K562 (cell line): ENCODE data around the gene WAS. TPM values are rescaled to one million over a fixed set of nuclear protein-coding genes. Genes with fewer than 3 reads are reported as not detected.
A peak's percentile ranks its signal among the peaks of the same experiment; 100 is the strongest.

Experiments used
- ATAC-seq: fragments of 200-7000 bp; cut with Tn5 transposase; 3 replicates; pipeline ENCODE4 v1.9.1; 2020; ENCODE audit warnings: moderate library complexity
- Bru-seq: library from RNA; stranded (reverse); fragments of 400-500 nt; gene quantifications from one replicate; lab custom pipeline; 2021; lab: Mats Ljungman, UMichigan
- BruChase-seq, 2 experiments: library from RNA; stranded (reverse); fragments of 400-500 nt; gene quantifications; one replicate each; lab custom pipeline; 2021; lab: Mats Ljungman, UMichigan
- BruUV-seq: library from RNA; stranded (reverse); fragments of 400-500 nt; replicated peaks from 2 replicates; lab custom pipeline; 2021; lab: Mats Ljungman, UMichigan
- CTCF ChIA-PET: fragments of 300-600 bp; formaldehyde crosslinking; extraction: SDS; loops from one replicate; lab custom pipeline; 2021; ENCODE audit warnings: low intra/inter-chr PET ratio; lab: Yijun Ruan, JAX
- POLR2A ChIA-PET: fragments of 300-600, 350-650 bp; sonication (Branson Sonifier 250); formaldehyde crosslinking; extraction: SDS; loops from one replicate; lab custom pipeline; 2021; ENCODE audit warnings: antibody characterized with exemption, inconsistent platforms; lab: Yijun Ruan, JAX
- DNase-seq, 4 experiments: peaks; one replicate each; pipeline versions ENCODE4 v3.0.0 to v3.0.0-alpha.2; 2011 to 2018; ENCODE audit warnings: low spot score in 3 of 4, mixed read lengths in 3 of 4; ENCODE audit errors: extremely low read depth in 1 of 4
- FAIRE-seq: peaks from 2 replicates; lab custom pipeline; 2011; peaks lifted over from hg19 to GRCh38; lab: Jason Lieb, UNC
- H2AFZ ChIP-seq: 2 replicates; pipeline ENCODE4 v1.6.0; 2011; ENCODE audit warnings: low read depth, low read length, control low read depth, inconsistent platforms
- H3K27ac ChIP-seq: fragments of 200-600 bp; 3 replicates; pipeline ENCODE4 v1.8.0; 2011; ENCODE audit warnings: low read depth, mild to moderate bottlenecking, control low read depth, inconsistent platforms, low read length, moderate library complexity, mixed read lengths; ENCODE audit errors: extremely low read depth
- H3K27me3 ChIP-seq, 2 experiments: fragments of 300-600 bp in 1 of 2; 2 replicates in 1 of 2; 3 replicates in 1 of 2; pipeline versions ENCODE4 v1.6.0 to v1.8.0; 2011; ENCODE audit warnings: inconsistent platforms in 2 of 2, low read length in 2 of 2, mild to moderate bottlenecking in 1 of 2, mixed read lengths in 1 of 2, moderate library complexity in 1 of 2; ENCODE audit not compliant: control insufficient read depth in 2 of 2, insufficient read depth in 2 of 2
- H3K36me3 ChIP-seq: fragments of 300-600 bp; 3 replicates; pipeline ENCODE4 v1.8.0; 2011; ENCODE audit warnings: mild to moderate bottlenecking, low read length, inconsistent platforms; ENCODE audit not compliant: control insufficient read depth, insufficient read depth
- H3K4me1 ChIP-seq, 2 experiments: fragments of 200-600 bp in 1 of 2; replicated peaks in 1 of 2; 2 replicates in 1 of 2; 3 replicates in 1 of 2; pipeline versions ENCODE4 v1.5.1 to v1.8.0; 2011; ENCODE audit warnings: inconsistent platforms in 2 of 2, low read length in 2 of 2, mild to moderate bottlenecking in 1 of 2, mixed read lengths in 1 of 2, moderate library complexity in 1 of 2; ENCODE audit not compliant: control insufficient read depth in 2 of 2, insufficient read depth in 2 of 2
- H3K4me2 ChIP-seq: 2 replicates; pipeline ENCODE4 v1.6.1; 2011; ENCODE audit warnings: low read length, control low read depth, inconsistent platforms, mixed read lengths; ENCODE audit not compliant: insufficient read depth
- H3K4me3 ChIP-seq: fragments of 200-600 bp; sonication (generic), shearing (Covaris generic); 2 replicates; pipeline ENCODE4 v1.5.1; 2016; ENCODE audit warnings: control low read depth, inconsistent platforms
- H3K79me2 ChIP-seq: fragments of 200-600 bp; 3 replicates; pipeline ENCODE4 v1.8.0; 2011; ENCODE audit warnings: low read length, inconsistent platforms; ENCODE audit not compliant: control insufficient read depth, insufficient read depth
- H3K9ac ChIP-seq, 2 experiments: 2 replicates each; pipeline versions ENCODE4 v1.6.0 to v1.6.1; 2011; ENCODE audit warnings: low read depth in 2 of 2, low read length in 2 of 2, control low read depth in 1 of 2, inconsistent platforms in 1 of 2, mild to moderate bottlenecking in 1 of 2, mixed read lengths in 1 of 2; ENCODE audit not compliant: insufficient read depth in 1 of 2
- H3K9me1 ChIP-seq: one replicate; pipeline ENCODE4 v1.6.0; 2011; ENCODE audit warnings: inconsistent platforms, mild to moderate bottlenecking, low read length, moderate library complexity; ENCODE audit not compliant: control insufficient read depth, insufficient read depth
- H3K9me3 ChIP-seq: replicated peaks from 2 replicates; pipeline ENCODE4 v1.5.1; 2011; ENCODE audit warnings: low read depth, low read length, inconsistent platforms; ENCODE audit not compliant: control insufficient read depth, insufficient read depth
- H4K20me1 ChIP-seq: replicated peaks from 2 replicates; pipeline ENCODE4 v1.6.1; 2011; ENCODE audit warnings: low read length, inconsistent platforms, mixed read lengths; ENCODE audit not compliant: control insufficient read depth, insufficient read depth
- NR2C2 ChIP-seq, 2 experiments: fragments of 200-800 bp in 1 of 2; sonication (Bioruptor generic) in 1 of 2; sonication (generic) in 1 of 2; formaldehyde crosslinking in 1 of 2; IDR thresholded peaks; 2 replicates each; pipeline versions ENCODE4 v1.6.1 to v1.8.0; 2016 to 2022; ENCODE audit warnings: mild to moderate bottlenecking in 1 of 2, missing compliant biosample characterization in 1 of 2, missing genetic modification characterization in 1 of 2, missing genetic modification reagents in 1 of 2
- PHF8 ChIP-seq: fragments of 200-600 bp; sonication (generic); IDR thresholded peaks from 2 replicates; pipeline ENCODE4 v1.6.1; 2012; ENCODE audit warnings: mixed run types, mild to moderate bottlenecking, inconsistent platforms, low read length, moderate library complexity, borderline replicate concordance
- ZFP36 ChIP-seq: fragments of 150-350 bp; IDR thresholded peaks from 2 replicates; pipeline ENCODE4 v1.6.1; 2018; ENCODE audit warnings: low read length, low read depth; ENCODE audit not compliant: partially characterized antibody
- ZNF41 ChIP-seq: fragments of 250-450 bp; sonication (Bioruptor Pico); conservative IDR thresholded peaks from 2 replicates; pipeline ENCODE4 v1.4.0; 2020; ENCODE audit warnings: mild to moderate bottlenecking
- WGBS: fragments of 100-300 bp; shearing (Covaris generic); methylation state at CpG from one replicate; pipeline ENCODE4 v1.1.6; 2016; ENCODE audit warnings: low coverage, mixed read lengths; ENCODE audit not compliant: insufficient coverage; ENCODE audit errors: missing lambda C conversion rate; 5-methylcytosine and 5-hydroxymethylcytosine counted together
- in situ Hi-C: fragments of 300-500 bp; cut with MboI; formaldehyde crosslinking; loops from 4 replicates; pipeline ENCODE4 v1.15.0; 2018; ENCODE audit warnings: inconsistent platforms, mixed read lengths
- intact Hi-C: fragments of 100-400 bp; cut with micrococcal nuclease; formaldehyde crosslinking; loops from 2 replicates; pipeline ENCODE4 v1.14.2; 2022
- long read RNA-seq, 3 experiments: library from polyadenylated mRNA in 2 of 3; library from RNA in 1 of 3; unstranded in 2 of 3; stranded (forward) in 1 of 3; transcript quantifications; one replicate each; pipeline ENCODE4 v2.0.0, GENCODE V29; 2019 to 2022
- polyA minus RNA-seq, 3 experiments: library from RNA; depleted of rRNA, polyadenylated mRNA; stranded (reverse); fragments of >200 nt; gene quantifications; 2 replicates each; pipeline ENCODE4 v1.2.3, GENCODE V29; 2011
- polyA plus RNA-seq, 8 experiments: library from polyadenylated mRNA; depleted of rRNA in 4 of 8; stranded (reverse) in 5 of 8; unstranded in 3 of 8; fragments of >200 nt; fragmentation: Nextera tagmentation in 2 of 8; fragmentation: Illumina TruSeq in 1 of 8; extraction: Ambion mirVana in 2 of 8; extraction: Trizol in 1 of 8; gene quantifications; 2 replicates each; pipeline versions ENCODE4 v1.2.1 to v1.2.3, GENCODE V29; 2011 to 2014; ENCODE audit warnings: inconsistent platforms in 1 of 8, missing spikeins in 1 of 8
- total RNA-seq, 7 experiments: library from RNA; depleted of rRNA in 6 of 7; stranded (reverse); fragments of >200 nt in 6 of 7; fragmentation: Illumina TruSeq in 2 of 7; extraction: Trizol in 2 of 7; gene quantifications; 2 replicates each; pipeline versions ENCODE4 v1.2.1 to v1.2.3, GENCODE V29; 2011 to 2021; ENCODE audit warnings: low replicate concordance in 1 of 7
- TF ChIP-seq, protein P1 (sequence below), 3 experiments: fragments of 200-800 bp in 1 of 3; fragments of 250-450 bp in 1 of 3; fragments of 450-650 bp in 1 of 3; sonication (Bioruptor Pico) in 1 of 3; sonication (Bioruptor generic) in 1 of 3; formaldehyde crosslinking in 1 of 3; IDR thresholded peaks; 2 replicates each; pipeline versions ENCODE4 v1.6.1 to v1.8.0; 2016 to 2022; ENCODE audit warnings: mild to moderate bottlenecking in 2 of 3, missing genetic modification characterization in 2 of 3, missing compliant biosample characterization in 1 of 3, moderate library complexity in 1 of 3
- TF ChIP-seq, protein P2 (sequence below): fragments of 450-650 bp; formaldehyde crosslinking; IDR thresholded peaks from 2 replicates; pipeline ENCODE4 v1.4.0; 2020; ENCODE audit warnings: mild to moderate bottlenecking

WAS gene
- 0.72 and 3.4 TPM in 2 replicates for total RNA-seq (2011; cell fraction: chromatin; rRNA removed; ENCODE audit: low replicate concordance)
- total RNA-seq (2011; cell fraction: nucleolus; rRNA removed) = 2.2 and 2.8 TPM in 2 replicates
- total RNA-seq (2011; cell fraction: nucleoplasm; rRNA removed) = 0.95 and 3.4 TPM in 2 replicates
- total RNA-seq (2014; rRNA removed) = 8.8 and 9.7 TPM in 2 replicates
- 2.4 and 2.9 TPM in 2 replicates for total RNA-seq (2014; rRNA removed; fragmentation: Illumina TruSeq; extraction: Trizol)
- 5.9 and 7.9 TPM in 2 replicates for total RNA-seq (2015; rRNA removed; fragmentation: Illumina TruSeq; extraction: Trizol)
- 10.8 and 15.7 TPM in 2 replicates for total RNA-seq (2021)
- polyA plus RNA-seq (2011; rRNA removed) = 1.2 and 20.4 TPM in 2 replicates
- polyA plus RNA-seq (2011; cell fraction: cytosol; rRNA removed) = 2.1 and 14.4 TPM in 2 replicates
- polyA plus RNA-seq (2011; cell fraction: nucleus; rRNA removed) = 8.1 and 32.0 TPM in 2 replicates
- polyA plus RNA-seq (2012) = 15.0 and 38.9 TPM in 2 replicates
- polyA plus RNA-seq (2014; fragmentation: Illumina TruSeq; extraction: Trizol) = 16.1 and 17.7 TPM in 2 replicates
- under 1 TPM; 0.11 to 0.25 TPM for polyA plus RNA-seq (2014; fragmentation: Nextera tagmentation; extraction: Ambion mirVana)
- polyA plus RNA-seq (2014; rRNA removed) = 3.8 and 4.3 TPM in 2 replicates
- polyA minus RNA-seq (2011; rRNA and poly(A)+ RNA removed) = 1.6 and 7.1 TPM in 2 replicates
- 4.1 and 34.6 TPM in 2 replicates for polyA minus RNA-seq (2011; cell fraction: cytosol; rRNA and poly(A)+ RNA removed)
- 2.3 and 18.2 TPM in 2 replicates for polyA minus RNA-seq (2011; cell fraction: nucleus; rRNA and poly(A)+ RNA removed)
- Bru-seq, nascent RNA = percentile 54 among the genes with signal in this experiment
- BruChase-seq, experiment 1, labeled RNA remaining after a 2-hour chase = percentile 49 among the genes with signal in this experiment
- percentile 55 among the genes with signal in this experiment for BruChase-seq, experiment 2, labeled RNA remaining after a 6-hour chase
- long read RNA-seq, experiment 1, partial matches to known transcripts = 1 of 2 reads
- long read RNA-seq, experiment 1, other reads (novel, unspliced or antisense) = 1 of 2 reads
- long read RNA-seq, experiment 2, transcript WAS-201 (12 exons, 1,849 nt) = major isoform, 7 of 13 reads
- long read RNA-seq, experiment 2, partial matches to known transcripts = 1 of 13 reads
- long read RNA-seq, experiment 2, other reads (novel, unspliced or antisense) = 5 of 13 reads
- long read RNA-seq, experiment 3 = 0 reads

DNA sequence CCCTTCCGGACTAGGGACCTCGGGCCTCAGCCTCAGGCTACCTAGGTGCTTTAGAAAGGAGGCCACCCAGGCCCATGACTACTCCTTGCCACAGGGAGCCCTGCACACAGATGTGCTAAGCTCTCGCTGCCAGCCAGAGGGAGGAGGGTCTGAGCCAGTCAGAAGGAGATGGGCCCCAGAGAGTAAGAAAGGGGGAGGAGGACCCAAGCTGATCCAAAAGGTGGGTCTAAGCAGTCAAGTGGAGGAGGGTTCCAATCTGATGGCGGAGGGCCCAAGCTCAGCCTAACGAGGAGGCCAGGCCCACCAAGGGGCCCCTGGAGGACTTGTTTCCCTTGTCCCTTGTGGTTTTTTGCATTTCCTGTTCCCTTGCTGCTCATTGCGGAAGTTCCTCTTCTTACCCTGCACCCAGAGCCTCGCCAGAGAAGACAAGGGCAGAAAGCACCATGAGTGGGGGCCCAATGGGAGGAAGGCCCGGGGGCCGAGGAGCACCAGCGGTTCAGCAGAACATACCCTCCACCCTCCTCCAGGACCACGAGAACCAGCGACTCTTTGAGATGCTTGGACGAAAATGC is at the start of gene WAS:
TSS of gene WAS (plus strand) at position 389 of the 572 bp plus-strand sequence. CDS start at position 444, 55 bp downstream.
- in situ Hi-C loops (no loop called here), intact Hi-C loops (no loop called here)
- peak within 1 kb of the TSS; percentile 7 to 80; a peak in 2 of 4 replicates for H3K9ac ChIP-seq
- H3K27me3 ChIP-seq = no peaks in the 10 kb centered on the region
- H3K4me3 ChIP-seq = peak within 1 kb of the TSS; percentile 31
- H3K36me3 ChIP-seq = no peaks in the 10 kb centered on the region
- H3K79me2 ChIP-seq = no peaks in the 10 kb centered on the region; the same call in 2 of the 3 replicates
- H3K9me1 ChIP-seq = no peaks in the 10 kb centered on the region
- H3K4me2 ChIP-seq = peak within 1 kb of the TSS; percentile 49
- H4K20me1 ChIP-seq = no peaks in the 10 kb centered on the region
- no peak for DNase-seq
- peak within 1 kb of the TSS; percentile 47 for H2AFZ ChIP-seq
- ChIA-PET CTCF (no interaction called here), POLR2A (interaction anchor here (0.6 kb wide), 1 partner anchor 521 kb away, joined by 3 read pairs; no protein-coding TSS in a partner anchor)
- no peaks in the 10 kb centered on the region for H3K9me3 ChIP-seq
- no peak for FAIRE-seq
- peaks cover 17 to 20% of the 10 kb centered on the region in 2 experiments; a peak in 4 of 5 replicates for H3K4me1 ChIP-seq
- no TSS peak for BruUV-seq
- peak; percentile 38; the same call in 2 of the 3 replicates for ATAC-seq
- peak within 1 kb of the TSS; percentile 35; the same call in 1 of the 3 replicates for H3K27ac ChIP-seq
- WGBS = 48% methylated on average over 9 of the region's 13 CpGs
- TF ChIP-seq, protein P1, sequence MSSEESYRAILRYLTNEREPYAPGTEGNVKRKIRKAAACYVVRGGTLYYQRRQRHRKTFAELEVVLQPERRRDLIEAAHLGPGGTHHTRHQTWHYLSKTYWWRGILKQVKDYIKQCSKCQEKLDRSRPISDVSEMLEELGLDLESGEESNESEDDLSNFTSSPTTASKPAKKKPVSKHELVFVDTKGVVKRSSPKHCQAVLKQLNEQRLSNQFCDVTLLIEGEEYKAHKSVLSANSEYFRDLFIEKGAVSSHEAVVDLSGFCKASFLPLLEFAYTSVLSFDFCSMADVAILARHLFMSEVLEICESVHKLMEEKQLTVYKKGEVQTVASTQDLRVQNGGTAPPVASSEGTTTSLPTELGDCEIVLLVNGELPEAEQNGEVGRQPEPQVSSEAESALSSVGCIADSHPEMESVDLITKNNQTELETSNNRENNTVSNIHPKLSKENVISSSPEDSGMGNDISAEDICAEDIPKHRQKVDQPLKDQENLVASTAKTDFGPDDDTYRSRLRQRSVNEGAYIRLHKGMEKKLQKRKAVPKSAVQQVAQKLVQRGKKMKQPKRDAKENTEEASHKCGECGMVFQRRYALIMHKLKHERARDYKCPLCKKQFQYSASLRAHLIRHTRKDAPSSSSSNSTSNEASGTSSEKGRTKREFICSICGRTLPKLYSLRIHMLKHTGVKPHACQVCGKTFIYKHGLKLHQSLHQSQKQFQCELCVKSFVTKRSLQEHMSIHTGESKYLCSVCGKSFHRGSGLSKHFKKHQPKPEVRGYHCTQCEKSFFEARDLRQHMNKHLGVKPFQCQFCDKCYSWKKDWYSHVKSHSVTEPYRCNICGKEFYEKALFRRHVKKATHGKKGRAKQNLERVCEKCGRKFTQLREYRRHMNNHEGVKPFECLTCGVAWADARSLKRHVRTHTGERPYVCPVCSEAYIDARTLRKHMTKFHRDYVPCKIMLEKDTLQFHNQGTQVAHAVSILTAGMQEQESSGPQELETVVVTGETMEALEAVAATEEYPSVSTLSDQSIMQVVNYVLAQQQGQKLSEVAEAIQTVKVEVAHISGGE (CRISPR knock-in tag; IDR thresholded peaks at IDR 0.05) = peak in 2 of 3 experiments; percentile 70 to 88; a peak in 4 of 6 replicates
- peak; percentile 79 for TF ChIP-seq ZFP36
- TF ChIP-seq, protein P2, sequence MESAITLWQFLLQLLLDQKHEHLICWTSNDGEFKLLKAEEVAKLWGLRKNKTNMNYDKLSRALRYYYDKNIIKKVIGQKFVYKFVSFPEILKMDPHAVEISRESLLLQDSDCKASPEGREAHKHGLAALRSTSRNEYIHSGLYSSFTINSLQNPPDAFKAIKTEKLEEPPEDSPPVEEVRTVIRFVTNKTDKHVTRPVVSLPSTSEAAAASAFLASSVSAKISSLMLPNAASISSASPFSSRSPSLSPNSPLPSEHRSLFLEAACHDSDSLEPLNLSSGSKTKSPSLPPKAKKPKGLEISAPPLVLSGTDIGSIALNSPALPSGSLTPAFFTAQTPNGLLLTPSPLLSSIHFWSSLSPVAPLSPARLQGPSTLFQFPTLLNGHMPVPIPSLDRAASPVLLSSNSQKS (CRISPR knock-in tag) = no peak
- peak; percentile 33; the same call in 1 of the 2 replicates for TF ChIP-seq PHF8
- TF ChIP-seq ZNF41 (CRISPR knock-in tag) = peak; percentile 83; the same call in 1 of the 2 replicates
- 0 out of 2 replicates have a peak, but pooled peaks have one; percentile 18 for TF ChIP-seq NR2C2 (CRISPR knock-in tag; IDR thresholded peaks at IDR 0.05)
- TF ChIP-seq NR2C2 (tag; IDR thresholded peaks at IDR 0.05) = no peak
